ENCODE measurements around the gene ACOT13.

DNA sequence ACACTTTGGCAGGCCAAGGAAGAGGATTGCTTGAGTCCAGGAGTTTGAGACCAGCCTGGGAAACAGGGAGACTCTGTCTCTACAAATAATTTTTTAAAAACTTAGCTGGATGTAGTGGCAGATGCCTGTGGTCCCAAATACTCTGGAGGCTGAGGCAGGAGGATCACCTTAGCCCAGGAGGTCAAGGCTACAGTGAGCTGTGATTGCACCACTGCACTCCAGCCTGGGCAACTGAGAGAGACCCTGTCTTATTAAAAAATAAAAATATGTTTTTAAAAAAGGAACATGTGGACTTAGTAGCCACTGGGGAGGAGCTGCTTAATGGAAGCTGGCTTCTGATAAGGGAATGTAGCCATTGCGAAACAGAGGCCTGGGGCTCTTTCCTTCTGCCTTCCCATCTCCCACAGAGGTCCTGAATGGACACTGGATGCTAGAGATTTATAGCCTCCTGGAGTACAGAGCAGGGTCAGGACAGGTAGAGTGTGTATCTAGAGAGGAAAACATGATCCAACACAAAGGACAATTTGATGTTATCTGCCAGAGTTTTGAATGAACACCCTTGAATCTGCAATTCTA, 86.1 kb downstream of the ACOT13 start:
- no peak for TF ChIP-seq EZH2 (IDR thresholded peaks at IDR 0.05; ENCODE audit: low read length, missing control alignments)
- TF ChIP-seq, protein P1, sequence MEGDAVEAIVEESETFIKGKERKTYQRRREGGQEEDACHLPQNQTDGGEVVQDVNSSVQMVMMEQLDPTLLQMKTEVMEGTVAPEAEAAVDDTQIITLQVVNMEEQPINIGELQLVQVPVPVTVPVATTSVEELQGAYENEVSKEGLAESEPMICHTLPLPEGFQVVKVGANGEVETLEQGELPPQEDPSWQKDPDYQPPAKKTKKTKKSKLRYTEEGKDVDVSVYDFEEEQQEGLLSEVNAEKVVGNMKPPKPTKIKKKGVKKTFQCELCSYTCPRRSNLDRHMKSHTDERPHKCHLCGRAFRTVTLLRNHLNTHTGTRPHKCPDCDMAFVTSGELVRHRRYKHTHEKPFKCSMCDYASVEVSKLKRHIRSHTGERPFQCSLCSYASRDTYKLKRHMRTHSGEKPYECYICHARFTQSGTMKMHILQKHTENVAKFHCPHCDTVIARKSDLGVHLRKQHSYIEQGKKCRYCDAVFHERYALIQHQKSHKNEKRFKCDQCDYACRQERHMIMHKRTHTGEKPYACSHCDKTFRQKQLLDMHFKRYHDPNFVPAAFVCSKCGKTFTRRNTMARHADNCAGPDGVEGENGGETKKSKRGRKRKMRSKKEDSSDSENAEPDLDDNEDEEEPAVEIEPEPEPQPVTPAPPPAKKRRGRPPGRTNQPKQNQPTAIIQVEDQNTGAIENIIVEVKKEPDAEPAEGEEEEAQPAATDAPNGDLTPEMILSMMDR (conservative IDR thresholded peaks at IDR 0.05 in 1 of 2, IDR thresholded peaks at IDR 0.05 in 1 of 2; ENCODE audit: low read depth in 1 of 2, low read length in 2 of 2), result no peak

Data from fibroblast of lung (primary cell).